HepG2 (cell line): ENCODE measurements around the gene PFN2. TPM values are rescaled to one million over a fixed set of nuclear protein-coding genes. Genes with fewer than 3 reads are reported as not detected.
A peak's percentile ranks its signal among the peaks of the same experiment; 100 is the strongest.

Source experiments
- FOXA3 ChIP-seq: IDR thresholded peaks from 2 replicates; pipeline ENCODE4 v1.6.1; 2016; ENCODE audit warnings: missing genetic modification reagents, missing compliant biosample characterization
- GABPA ChIP-seq, 2 experiments: IDR thresholded peaks; 2 replicates each; pipeline ENCODE4 v1.6.1; 2011 to 2016; ENCODE audit warnings: low read depth in 2 of 2, low read length in 1 of 2, missing biosample characterization in 1 of 2, missing genetic modification characterization in 1 of 2
- MAFF ChIP-seq: IDR thresholded peaks from 2 replicates; pipeline ENCODE4 v1.6.1; 2011; ENCODE audit warnings: low read depth, low read length, improper control_type of control experiment
- MED8 ChIP-seq: sonication (generic); formaldehyde crosslinking; IDR thresholded peaks from 2 replicates; pipeline ENCODE4 v1.8.1; 2023; ENCODE audit warnings: mild to moderate bottlenecking, missing genetic modification reagents; ENCODE audit not compliant: insufficient replicate concordance
- POGZ ChIP-seq: sonication (generic); formaldehyde crosslinking; IDR thresholded peaks from 2 replicates; pipeline ENCODE4 v1.4.0; 2020; ENCODE audit warnings: mild to moderate bottlenecking, missing genetic modification reagents
- POLR2AphosphoS2 ChIP-seq: IDR thresholded peaks from 2 replicates; pipeline ENCODE4 v1.6.1; 2011; ENCODE audit warnings: low read depth, low read length, improper control_type of control experiment
- RFX3 ChIP-seq: IDR thresholded peaks from 2 replicates; pipeline ENCODE4 v1.6.1; 2016; ENCODE audit warnings: missing biosample characterization, missing genetic modification reagents
- SP1 ChIP-seq, 2 experiments: fragments of 450-650 bp in 1 of 2; sonication (generic) in 1 of 2; formaldehyde crosslinking in 1 of 2; IDR thresholded peaks; 2 replicates each; pipeline versions ENCODE4 v1.4.0 to v1.6.1; 2016 to 2020; ENCODE audit warnings: missing genetic modification reagents in 1 of 2
- TBL1XR1 ChIP-seq: fragments of 150-350 bp; IDR thresholded peaks from 2 replicates; pipeline ENCODE4 v1.6.1; 2014; ENCODE audit warnings: borderline replicate concordance, low read length; ENCODE audit not compliant: partially characterized antibody
- THAP11 ChIP-seq: IDR thresholded peaks from 2 replicates; pipeline ENCODE4 v1.6.1; 2016; ENCODE audit warnings: missing biosample characterization, missing genetic modification reagents
- ZNF337 ChIP-seq: sonication (generic); formaldehyde crosslinking; IDR thresholded peaks from 2 replicates; pipeline ENCODE4 v1.5.1; 2020; ENCODE audit warnings: missing genetic modification reagents, low read depth, mild to moderate bottlenecking, borderline replicate concordance
- ZNF616 ChIP-seq: sonication (generic); formaldehyde crosslinking; IDR thresholded peaks from 2 replicates; pipeline ENCODE4 v1.5.0; 2020; ENCODE audit warnings: low read depth, mild to moderate bottlenecking, missing genetic modification reagents
- ZNF674 ChIP-seq: sonication (generic); formaldehyde crosslinking; IDR thresholded peaks from 2 replicates; pipeline ENCODE4 v1.5.0; 2020; ENCODE audit warnings: low read depth, mild to moderate bottlenecking, missing genetic modification reagents
- ZZZ3 ChIP-seq: sonication (generic); formaldehyde crosslinking; IDR thresholded peaks from 2 replicates; pipeline ENCODE4 v1.4.0; 2020; ENCODE audit warnings: missing genetic modification reagents, mild to moderate bottlenecking, borderline replicate concordance
- polyA plus RNA-seq, 8 experiments: library from polyadenylated mRNA; depleted of rRNA in 3 of 8; stranded (reverse) in 7 of 8; unstranded in 1 of 8; fragments of >200 nt; fragmentation: Illumina TruSeq in 4 of 8; extraction: Trizol in 4 of 8; gene quantifications; 2 replicates each; pipeline versions ENCODE4 v1.2.1 to v1.2.3, GENCODE V29; 2011 to 2016; ENCODE audit warnings: low read depth in 4 of 8, missing spikeins in 1 of 8, mixed read lengths in 1 of 8; ENCODE audit not compliant: insufficient read depth in 1 of 8
- total RNA-seq, 5 experiments: library from RNA; depleted of rRNA; stranded (reverse); fragments of >200 nt; fragmentation: Illumina TruSeq; extraction: Trizol; gene quantifications; 2 replicates each; pipeline ENCODE4 v1.2.3, GENCODE V29; 2016; ENCODE audit warnings: low read depth in 1 of 5
- TF ChIP-seq, protein P1 (sequence below): sonication (generic); formaldehyde crosslinking; IDR thresholded peaks from 2 replicates; pipeline ENCODE4 v1.9.0; 2021; ENCODE audit warnings: missing genetic modification reagents, borderline replicate concordance
- TF ChIP-seq, protein P2 (sequence below): sonication (generic); formaldehyde crosslinking; IDR thresholded peaks from 2 replicates; pipeline ENCODE4 v1.4.0; 2020; ENCODE audit warnings: mild to moderate bottlenecking, missing genetic modification reagents
- TF ChIP-seq, protein P3 (sequence below): sonication (generic); formaldehyde crosslinking; IDR thresholded peaks from 2 replicates; pipeline ENCODE4; 2020; ENCODE audit warnings: missing genetic modification reagents, mild to moderate bottlenecking, borderline replicate concordance

Gene PFN2
- total and polyA plus RNA-seq, 2 of the 13 experiments (the other 11 are each of a cell fraction or from before 2014, with no cell fraction given): 57.3 to 150 TPM

DNA sequence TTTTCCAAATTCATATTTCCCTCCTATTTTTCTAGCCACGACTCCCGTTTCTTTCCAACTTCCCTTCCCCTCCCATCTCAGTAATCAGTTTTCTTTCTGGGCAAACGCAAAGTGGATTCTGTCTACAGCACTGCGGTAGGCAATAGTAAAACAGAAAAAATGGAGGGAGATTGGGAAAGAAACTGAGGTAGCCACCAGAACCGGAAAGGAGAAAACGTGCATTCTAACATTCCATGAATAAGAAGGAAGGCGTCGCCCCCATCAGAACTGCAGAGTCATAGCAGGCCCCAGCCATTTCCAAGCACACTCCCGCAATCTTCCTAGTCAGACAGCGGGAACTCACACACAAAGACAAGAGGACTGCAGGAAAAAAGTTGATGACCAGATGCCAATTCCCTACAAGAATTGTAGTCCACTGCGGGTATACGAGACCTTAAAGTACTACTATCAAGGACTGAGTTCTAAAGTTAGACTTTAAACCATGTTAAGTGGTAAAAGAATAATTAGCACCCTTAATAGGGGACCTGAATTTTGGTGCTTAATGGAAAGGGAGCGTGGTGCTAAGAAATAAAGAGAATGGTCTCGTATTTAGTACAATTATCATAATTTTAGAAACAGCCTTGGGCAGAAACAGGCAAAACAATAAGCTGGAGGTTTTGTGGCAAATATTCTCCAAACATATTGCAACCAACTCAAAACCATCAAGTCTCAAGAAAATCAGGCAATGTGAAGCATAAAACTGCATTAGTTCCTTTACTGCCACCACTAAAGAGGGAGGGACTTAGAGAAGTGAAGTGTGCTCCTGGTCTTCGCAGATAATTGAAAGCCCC lies 1.4 kb downstream of the PFN2 start (continued):
- TF ChIP-seq MED8 (CRISPR knock-in tag): no peak
- no peak for TF ChIP-seq GABPA (IDR thresholded peaks at IDR 0.05; ENCODE audit: low read depth, low read length)
- TF ChIP-seq GABPA (CRISPR knock-in tag; IDR thresholded peaks at IDR 0.05; ENCODE audit: low read depth): 0 out of 2 replicates have a peak, but pooled peaks have one; percentile 42
- peak; percentile 26; the same call in 1 of the 2 replicates for TF ChIP-seq THAP11 (CRISPR knock-in tag)
- no peak for TF ChIP-seq POLR2AphosphoS2
- peak; percentile 15; the same call in 1 of the 2 replicates for TF ChIP-seq POGZ (CRISPR knock-in tag)
- TF ChIP-seq RFX3: no peak
- TF ChIP-seq ZNF674 (CRISPR knock-in tag): no peak
- no peak for TF ChIP-seq SP1 (IDR thresholded peaks at IDR 0.05)
- no peak for TF ChIP-seq SP1 (CRISPR knock-in tag; IDR thresholded peaks at IDR 0.05)
- no peak for TF ChIP-seq ZNF337 (CRISPR knock-in tag)
- TF ChIP-seq, protein P1, sequence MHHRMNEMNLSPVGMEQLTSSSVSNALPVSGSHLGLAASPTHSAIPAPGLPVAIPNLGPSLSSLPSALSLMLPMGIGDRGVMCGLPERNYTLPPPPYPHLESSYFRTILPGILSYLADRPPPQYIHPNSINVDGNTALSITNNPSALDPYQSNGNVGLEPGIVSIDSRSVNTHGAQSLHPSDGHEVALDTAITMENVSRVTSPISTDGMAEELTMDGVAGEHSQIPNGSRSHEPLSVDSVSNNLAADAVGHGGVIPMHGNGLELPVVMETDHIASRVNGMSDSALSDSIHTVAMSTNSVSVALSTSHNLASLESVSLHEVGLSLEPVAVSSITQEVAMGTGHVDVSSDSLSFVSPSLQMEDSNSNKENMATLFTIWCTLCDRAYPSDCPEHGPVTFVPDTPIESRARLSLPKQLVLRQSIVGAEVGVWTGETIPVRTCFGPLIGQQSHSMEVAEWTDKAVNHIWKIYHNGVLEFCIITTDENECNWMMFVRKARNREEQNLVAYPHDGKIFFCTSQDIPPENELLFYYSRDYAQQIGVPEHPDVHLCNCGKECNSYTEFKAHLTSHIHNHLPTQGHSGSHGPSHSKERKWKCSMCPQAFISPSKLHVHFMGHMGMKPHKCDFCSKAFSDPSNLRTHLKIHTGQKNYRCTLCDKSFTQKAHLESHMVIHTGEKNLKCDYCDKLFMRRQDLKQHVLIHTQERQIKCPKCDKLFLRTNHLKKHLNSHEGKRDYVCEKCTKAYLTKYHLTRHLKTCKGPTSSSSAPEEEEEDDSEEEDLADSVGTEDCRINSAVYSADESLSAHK (CRISPR knock-in tag): no peak
- no peak for TF ChIP-seq ZZZ3 (CRISPR knock-in tag)
- no peak for TF ChIP-seq TBL1XR1
- TF ChIP-seq MAFF: peak; percentile 40; the same call in 1 of the 2 replicates
- TF ChIP-seq, protein P2, sequence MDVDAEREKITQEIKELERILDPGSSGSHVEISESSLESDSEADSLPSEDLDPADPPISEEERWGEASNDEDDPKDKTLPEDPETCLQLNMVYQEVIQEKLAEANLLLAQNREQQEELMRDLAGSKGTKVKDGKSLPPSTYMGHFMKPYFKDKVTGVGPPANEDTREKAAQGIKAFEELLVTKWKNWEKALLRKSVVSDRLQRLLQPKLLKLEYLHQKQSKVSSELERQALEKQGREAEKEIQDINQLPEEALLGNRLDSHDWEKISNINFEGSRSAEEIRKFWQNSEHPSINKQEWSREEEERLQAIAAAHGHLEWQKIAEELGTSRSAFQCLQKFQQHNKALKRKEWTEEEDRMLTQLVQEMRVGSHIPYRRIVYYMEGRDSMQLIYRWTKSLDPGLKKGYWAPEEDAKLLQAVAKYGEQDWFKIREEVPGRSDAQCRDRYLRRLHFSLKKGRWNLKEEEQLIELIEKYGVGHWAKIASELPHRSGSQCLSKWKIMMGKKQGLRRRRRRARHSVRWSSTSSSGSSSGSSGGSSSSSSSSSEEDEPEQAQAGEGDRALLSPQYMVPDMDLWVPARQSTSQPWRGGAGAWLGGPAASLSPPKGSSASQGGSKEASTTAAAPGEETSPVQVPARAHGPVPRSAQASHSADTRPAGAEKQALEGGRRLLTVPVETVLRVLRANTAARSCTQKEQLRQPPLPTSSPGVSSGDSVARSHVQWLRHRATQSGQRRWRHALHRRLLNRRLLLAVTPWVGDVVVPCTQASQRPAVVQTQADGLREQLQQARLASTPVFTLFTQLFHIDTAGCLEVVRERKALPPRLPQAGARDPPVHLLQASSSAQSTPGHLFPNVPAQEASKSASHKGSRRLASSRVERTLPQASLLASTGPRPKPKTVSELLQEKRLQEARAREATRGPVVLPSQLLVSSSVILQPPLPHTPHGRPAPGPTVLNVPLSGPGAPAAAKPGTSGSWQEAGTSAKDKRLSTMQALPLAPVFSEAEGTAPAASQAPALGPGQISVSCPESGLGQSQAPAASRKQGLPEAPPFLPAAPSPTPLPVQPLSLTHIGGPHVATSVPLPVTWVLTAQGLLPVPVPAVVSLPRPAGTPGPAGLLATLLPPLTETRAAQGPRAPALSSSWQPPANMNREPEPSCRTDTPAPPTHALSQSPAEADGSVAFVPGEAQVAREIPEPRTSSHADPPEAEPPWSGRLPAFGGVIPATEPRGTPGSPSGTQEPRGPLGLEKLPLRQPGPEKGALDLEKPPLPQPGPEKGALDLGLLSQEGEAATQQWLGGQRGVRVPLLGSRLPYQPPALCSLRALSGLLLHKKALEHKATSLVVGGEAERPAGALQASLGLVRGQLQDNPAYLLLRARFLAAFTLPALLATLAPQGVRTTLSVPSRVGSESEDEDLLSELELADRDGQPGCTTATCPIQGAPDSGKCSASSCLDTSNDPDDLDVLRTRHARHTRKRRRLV (CRISPR knock-in tag): no peak
- TF ChIP-seq, protein P3, sequence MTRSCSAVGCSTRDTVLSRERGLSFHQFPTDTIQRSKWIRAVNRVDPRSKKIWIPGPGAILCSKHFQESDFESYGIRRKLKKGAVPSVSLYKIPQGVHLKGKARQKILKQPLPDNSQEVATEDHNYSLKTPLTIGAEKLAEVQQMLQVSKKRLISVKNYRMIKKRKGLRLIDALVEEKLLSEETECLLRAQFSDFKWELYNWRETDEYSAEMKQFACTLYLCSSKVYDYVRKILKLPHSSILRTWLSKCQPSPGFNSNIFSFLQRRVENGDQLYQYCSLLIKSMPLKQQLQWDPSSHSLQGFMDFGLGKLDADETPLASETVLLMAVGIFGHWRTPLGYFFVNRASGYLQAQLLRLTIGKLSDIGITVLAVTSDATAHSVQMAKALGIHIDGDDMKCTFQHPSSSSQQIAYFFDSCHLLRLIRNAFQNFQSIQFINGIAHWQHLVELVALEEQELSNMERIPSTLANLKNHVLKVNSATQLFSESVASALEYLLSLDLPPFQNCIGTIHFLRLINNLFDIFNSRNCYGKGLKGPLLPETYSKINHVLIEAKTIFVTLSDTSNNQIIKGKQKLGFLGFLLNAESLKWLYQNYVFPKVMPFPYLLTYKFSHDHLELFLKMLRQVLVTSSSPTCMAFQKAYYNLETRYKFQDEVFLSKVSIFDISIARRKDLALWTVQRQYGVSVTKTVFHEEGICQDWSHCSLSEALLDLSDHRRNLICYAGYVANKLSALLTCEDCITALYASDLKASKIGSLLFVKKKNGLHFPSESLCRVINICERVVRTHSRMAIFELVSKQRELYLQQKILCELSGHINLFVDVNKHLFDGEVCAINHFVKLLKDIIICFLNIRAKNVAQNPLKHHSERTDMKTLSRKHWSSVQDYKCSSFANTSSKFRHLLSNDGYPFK (CRISPR knock-in tag): no peak
- no peak for TF ChIP-seq ZNF616 (CRISPR knock-in tag)
- TF ChIP-seq FOXA3 (CRISPR knock-in tag): no peak; the same call in 1 of the 2 replicates
